Osteocyte (in vitro differentiated cells): ENCODE measurements around the gene CHRND. TPM values are rescaled to one million over a fixed set of nuclear protein-coding genes. Genes with fewer than 3 reads are reported as not detected.

ENCODE experiments used
- DNase-seq: peaks from one replicate; pipeline ENCODE4 v3.0.0; 2021; ENCODE audit warnings: mixed read lengths; ENCODE audit not compliant: unreplicated experiment; ENCODE audit errors: extremely low spot score
- H3K27ac Mint-ChIP-seq: one replicate; pipeline ENCODE4 v1.8.0; 2021; ENCODE audit warnings: mild to moderate bottlenecking, mixed read lengths; ENCODE audit not compliant: unreplicated experiment
- H3K27me3 Mint-ChIP-seq: one replicate; pipeline ENCODE4 v1.8.0; 2021; ENCODE audit warnings: mixed read lengths; ENCODE audit not compliant: unreplicated experiment
- H3K36me3 Mint-ChIP-seq: one replicate; pipeline ENCODE4 v1.8.0; 2021; ENCODE audit warnings: mixed read lengths; ENCODE audit not compliant: unreplicated experiment
- H3K4me1 Mint-ChIP-seq: one replicate; pipeline ENCODE4 v1.8.0; 2021; ENCODE audit warnings: mixed read lengths; ENCODE audit not compliant: unreplicated experiment
- H3K4me3 Mint-ChIP-seq: one replicate; pipeline ENCODE4 v1.8.0; 2021; ENCODE audit warnings: mild to moderate bottlenecking, moderate library complexity, mixed read lengths; ENCODE audit not compliant: unreplicated experiment
- H3K9me3 Mint-ChIP-seq: one replicate; pipeline ENCODE4 v1.8.0; 2021; ENCODE audit warnings: mixed read lengths; ENCODE audit not compliant: unreplicated experiment
- total RNA-seq: library from RNA; stranded (reverse); gene quantifications from 2 replicates; pipeline ENCODE4 v1.2.1, GENCODE V29; 2021
- TF ChIP-seq, protein P1 (sequence below): fragments of 200-600 bp; sonication (generic); IDR thresholded peaks from 2 replicates; pipeline ENCODE4 v1.5.0; 2021; ENCODE audit warnings: antibody characterized with exemption, mild to moderate bottlenecking, moderate library complexity

Gene CHRND
- total RNA-seq, 1 donor from 2014 or later, result not detected

DNA sequence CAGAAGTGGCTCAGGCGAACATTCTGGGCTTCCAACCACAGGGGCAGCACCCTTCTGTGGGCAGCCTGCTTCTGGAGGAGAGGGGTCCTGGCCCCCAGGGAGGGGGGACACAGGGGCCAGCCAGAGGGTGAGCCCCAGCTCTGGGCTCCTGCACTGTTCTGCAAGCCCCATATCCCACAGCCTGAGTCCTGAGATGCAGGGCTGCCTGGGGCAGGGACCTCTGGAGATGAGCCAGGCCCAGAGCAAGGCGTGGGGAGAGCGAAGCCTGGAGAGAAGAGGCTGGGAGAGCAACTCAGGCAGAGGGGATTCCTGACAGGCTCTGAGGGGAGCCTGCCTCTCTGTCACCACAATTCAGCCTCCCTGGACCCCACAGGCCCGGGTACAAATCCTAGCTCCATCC is 19.3 kb upstream of the CHRND start:
- Mint-ChIP-seq H3K27me3 (peaks cover 62% of the 10 kb centered on the region), H3K4me3 (no peak overlapping the region), H3K27ac (no peak overlapping the region), H3K9me3 (no peaks in the 10 kb centered on the region), H3K4me1 (peaks cover 9% of the 10 kb centered on the region), H3K36me3 (no peaks in the 10 kb centered on the region)
- no peak for DNase-seq
- TF ChIP-seq, protein P1, sequence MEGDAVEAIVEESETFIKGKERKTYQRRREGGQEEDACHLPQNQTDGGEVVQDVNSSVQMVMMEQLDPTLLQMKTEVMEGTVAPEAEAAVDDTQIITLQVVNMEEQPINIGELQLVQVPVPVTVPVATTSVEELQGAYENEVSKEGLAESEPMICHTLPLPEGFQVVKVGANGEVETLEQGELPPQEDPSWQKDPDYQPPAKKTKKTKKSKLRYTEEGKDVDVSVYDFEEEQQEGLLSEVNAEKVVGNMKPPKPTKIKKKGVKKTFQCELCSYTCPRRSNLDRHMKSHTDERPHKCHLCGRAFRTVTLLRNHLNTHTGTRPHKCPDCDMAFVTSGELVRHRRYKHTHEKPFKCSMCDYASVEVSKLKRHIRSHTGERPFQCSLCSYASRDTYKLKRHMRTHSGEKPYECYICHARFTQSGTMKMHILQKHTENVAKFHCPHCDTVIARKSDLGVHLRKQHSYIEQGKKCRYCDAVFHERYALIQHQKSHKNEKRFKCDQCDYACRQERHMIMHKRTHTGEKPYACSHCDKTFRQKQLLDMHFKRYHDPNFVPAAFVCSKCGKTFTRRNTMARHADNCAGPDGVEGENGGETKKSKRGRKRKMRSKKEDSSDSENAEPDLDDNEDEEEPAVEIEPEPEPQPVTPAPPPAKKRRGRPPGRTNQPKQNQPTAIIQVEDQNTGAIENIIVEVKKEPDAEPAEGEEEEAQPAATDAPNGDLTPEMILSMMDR, result no peak

DNA sequence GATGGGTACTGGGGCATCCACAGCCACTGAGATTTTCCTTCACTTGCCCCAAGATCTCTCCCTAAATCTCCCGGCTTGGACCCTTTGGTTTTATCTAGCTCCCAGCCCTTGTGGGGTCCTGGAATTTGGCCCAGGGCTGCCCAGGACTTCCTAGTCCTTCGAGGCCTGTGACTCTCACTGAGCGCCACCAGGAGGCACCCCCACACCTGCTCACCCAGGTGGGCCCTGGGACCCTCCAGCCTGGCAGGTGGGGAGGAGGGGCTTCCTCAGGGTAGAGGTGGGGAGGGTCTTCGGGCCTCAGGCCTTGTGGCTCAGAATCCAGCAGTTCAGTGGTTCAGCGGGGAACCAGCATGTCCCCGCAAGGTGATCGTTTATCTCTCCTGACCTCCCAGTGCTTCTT is 17.7 kb upstream of the CHRND start:
- DNase-seq, result no peak
- peaks cover 4% of the 10 kb centered on the region for H3K4me1 Mint-ChIP-seq
- no peaks in the 10 kb centered on the region for H3K9me3 Mint-ChIP-seq
- no peak overlapping the region for H3K27ac Mint-ChIP-seq
- H3K36me3 Mint-ChIP-seq, result no peaks in the 10 kb centered on the region
- peaks cover 59% of the 10 kb centered on the region for H3K27me3 Mint-ChIP-seq
- TF ChIP-seq, protein P1, result no peak
- no peak overlapping the region for H3K4me3 Mint-ChIP-seq

DNA sequence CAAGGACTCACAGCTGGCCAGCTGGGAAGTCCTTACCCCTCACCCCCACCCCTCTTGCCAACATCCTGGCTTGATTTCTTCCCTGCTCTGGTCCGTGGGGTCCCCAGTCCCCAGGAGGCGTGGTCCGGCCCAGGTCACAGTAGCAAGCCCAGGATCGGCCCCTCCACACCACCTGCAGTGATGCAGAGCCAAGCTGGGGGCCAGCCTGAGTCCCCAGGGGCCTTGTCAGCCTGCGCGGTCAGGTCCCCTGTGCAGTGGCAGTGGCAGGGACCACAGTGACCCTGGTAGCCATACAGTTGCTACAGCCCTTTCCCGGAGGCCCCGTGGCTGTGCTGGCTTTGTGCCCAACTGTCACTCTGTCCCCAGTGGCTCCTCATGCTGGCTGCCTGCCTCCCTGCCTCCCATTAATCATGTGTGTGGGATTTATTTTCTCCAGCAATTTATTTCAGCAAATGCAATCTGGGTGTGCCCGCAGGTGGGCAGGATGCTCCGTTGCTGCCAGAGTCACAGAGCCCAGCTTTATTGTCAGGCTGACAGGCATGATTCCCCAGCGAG is 14.5 kb upstream of the CHRND start:
- H3K27me3 Mint-ChIP-seq, result peaks cover 50% of the 10 kb centered on the region
- peaks cover 2% of the 10 kb centered on the region for H3K36me3 Mint-ChIP-seq
- H3K27ac Mint-ChIP-seq, result no peak overlapping the region
- H3K4me3 Mint-ChIP-seq, result no peak overlapping the region
- TF ChIP-seq, protein P1, result no peak
- DNase-seq, result no peak
- H3K9me3 Mint-ChIP-seq, result no peaks in the 10 kb centered on the region
- H3K4me1 Mint-ChIP-seq, result no peaks in the 10 kb centered on the region

DNA sequence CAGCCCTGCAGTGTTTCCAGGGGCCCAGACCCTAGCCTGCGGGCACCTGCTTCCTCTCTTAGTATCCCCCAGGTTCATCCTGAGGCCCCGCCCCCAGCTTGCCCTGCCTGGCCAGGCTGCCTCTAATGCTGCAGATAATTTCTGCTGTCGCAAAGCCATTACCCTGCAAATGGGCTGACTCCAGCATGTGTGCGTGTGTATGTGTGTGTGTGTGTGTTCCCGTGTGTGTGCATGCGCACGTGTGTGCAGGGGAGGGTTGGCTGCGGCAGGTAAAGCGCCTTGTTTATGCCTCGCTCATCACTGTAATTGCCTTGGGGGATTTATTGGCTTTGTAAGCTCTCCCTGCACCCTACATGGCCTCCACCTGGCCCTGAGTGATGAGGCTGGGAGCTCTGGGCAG is 13.4 kb upstream of the CHRND start:
- Mint-ChIP-seq H3K27me3 (peaks cover 47% of the 10 kb centered on the region), H3K4me1 (no peaks in the 10 kb centered on the region), H3K4me3 (no peak overlapping the region)

DNA sequence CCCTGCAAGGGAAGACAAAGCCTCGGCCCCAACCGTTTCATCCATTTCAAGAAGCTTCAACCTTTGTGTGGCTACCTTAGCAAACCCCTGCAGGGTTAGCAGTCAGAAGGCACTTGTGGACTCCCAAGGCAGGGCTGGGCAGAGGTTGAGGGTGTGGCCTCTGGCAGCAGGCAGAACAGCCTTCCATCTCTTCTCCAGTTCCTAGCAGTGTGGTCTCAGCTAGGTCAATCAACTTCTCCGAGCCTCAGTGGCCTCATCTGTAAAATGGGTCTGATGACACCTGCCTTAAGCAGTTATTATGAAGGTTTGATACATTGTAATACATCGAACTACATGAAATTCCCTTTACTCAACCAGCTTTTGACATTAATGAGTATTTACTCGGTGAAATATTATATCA is 12.6 kb upstream of the CHRND start:
- Mint-ChIP-seq H3K4me3 (no peak overlapping the region), H3K9me3 (no peaks in the 10 kb centered on the region), H3K36me3 (peaks cover 2% of the 10 kb centered on the region), H3K27me3 (peaks cover 49% of the 10 kb centered on the region), H3K4me1 (no peaks in the 10 kb centered on the region), H3K27ac (no peak overlapping the region)
- DNase-seq, result no peak
- TF ChIP-seq, protein P1, result no peak

More for the DNA sequence above, 13.4 kb upstream of the CHRND start:
- peaks cover 2% of the 10 kb centered on the region for H3K36me3 Mint-ChIP-seq
- H3K27ac Mint-ChIP-seq, result no peak overlapping the region
- TF ChIP-seq, protein P1, result no peak
- H3K9me3 Mint-ChIP-seq, result no peaks in the 10 kb centered on the region
- no peak for DNase-seq
